ENCODE results near the gene CHPT1. TPM values are rescaled to one million over a fixed set of nuclear protein-coding genes. Genes with fewer than 3 reads are reported as not detected.

CHPT1 gene
- total and polyA plus RNA-seq, 2 donors from 2014 or later = 32.1 to 65.5 TPM

DNA sequence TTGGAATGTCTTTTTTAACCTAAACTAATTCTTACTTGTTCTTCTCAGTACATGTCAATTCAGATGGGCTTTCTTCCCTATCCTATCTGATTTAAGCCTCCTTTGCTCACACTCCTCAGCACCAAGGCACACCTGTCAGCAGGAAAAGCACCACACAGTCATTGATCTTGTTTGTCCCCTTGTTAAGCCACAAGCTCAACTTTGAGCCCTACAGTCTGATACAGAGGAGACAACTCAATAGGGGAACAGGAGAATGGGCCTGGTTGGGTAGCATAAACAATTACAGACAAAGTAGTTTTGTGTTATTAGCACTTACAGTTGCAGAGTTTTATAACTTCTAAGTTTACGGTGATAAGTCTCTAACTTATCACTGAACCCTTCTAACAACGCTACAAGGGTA is 71.3 kb downstream of the CHPT1 start:
- Histone ChIP-seq H3K4me1 (ENCODE audit: control insufficient read depth in 2 of 3, insufficient read depth in 2 of 3, low read depth in 1 of 3, low read length in 3 of 3) (no peaks in the 10 kb centered on the region), H3K9ac (ENCODE audit: low read length in 3 of 3) (no peak overlapping the region), H3K27ac (ENCODE audit: low read depth in 2 of 2, low read length in 2 of 2) (no peak overlapping the region), H3K27me3 (ENCODE audit: control insufficient read depth, insufficient read depth, low read length) (no peaks in the 10 kb centered on the region), H3K36me3 (ENCODE audit: control insufficient read depth in 2 of 3, insufficient read depth in 3 of 3, low read length in 3 of 3) (peaks cover 2 to 14% (median 10%) of the 10 kb centered on the region in 3 donors), H3K4me3 (ENCODE audit: low read length in 3 of 3) (no peak overlapping the region), H3K9me3 (ENCODE audit: control insufficient read depth in 2 of 3, insufficient read depth in 1 of 3, low read length in 3 of 3) (no peaks in the 10 kb centered on the region)
- DNase-seq (no peak), FAIRE-seq (no peak)
- TF ChIP-seq CTCF (IDR thresholded peaks at IDR 0.05; ENCODE audit: borderline replicate concordance, extremely low read depth, insufficient read depth) = no peak
- intact Hi-C loops (cut with DNase I) = no loop called here

- no peak for FAIRE-seq
- DNase-seq = no peak
- H3K27me3 ChIP-seq (ENCODE audit: control insufficient read depth, insufficient read depth, low read length) = no peaks in the 10 kb centered on the region
- H3K9ac ChIP-seq (ENCODE audit: low read length in 3 of 3) = no peak overlapping the region
- H3K27ac ChIP-seq (ENCODE audit: low read depth in 2 of 2, low read length in 2 of 2) = no peak overlapping the region
- H3K4me3 ChIP-seq (ENCODE audit: low read length in 3 of 3) = no peak overlapping the region
- H3K4me1 ChIP-seq (ENCODE audit: control insufficient read depth in 2 of 3, insufficient read depth in 2 of 3, low read depth in 1 of 3, low read length in 3 of 3) = no peaks in the 10 kb centered on the region
- H3K9me3 ChIP-seq (ENCODE audit: control insufficient read depth in 2 of 3, insufficient read depth in 1 of 3, low read length in 3 of 3) = no peaks in the 10 kb centered on the region
- intact Hi-C loops (cut with DNase I) = no loop called here
- peaks cover 2 to 14% (median 10%) of the 10 kb centered on the region in 3 donors for H3K36me3 ChIP-seq (ENCODE audit: control insufficient read depth in 2 of 3, insufficient read depth in 3 of 3, low read length in 3 of 3)
- TF ChIP-seq CTCF (IDR thresholded peaks at IDR 0.05; ENCODE audit: borderline replicate concordance, extremely low read depth, insufficient read depth) = no peak
Observed at GRCh38 chr12:101769865-101770264, 72.4 kb downstream of the CHPT1 start.

DNA sequence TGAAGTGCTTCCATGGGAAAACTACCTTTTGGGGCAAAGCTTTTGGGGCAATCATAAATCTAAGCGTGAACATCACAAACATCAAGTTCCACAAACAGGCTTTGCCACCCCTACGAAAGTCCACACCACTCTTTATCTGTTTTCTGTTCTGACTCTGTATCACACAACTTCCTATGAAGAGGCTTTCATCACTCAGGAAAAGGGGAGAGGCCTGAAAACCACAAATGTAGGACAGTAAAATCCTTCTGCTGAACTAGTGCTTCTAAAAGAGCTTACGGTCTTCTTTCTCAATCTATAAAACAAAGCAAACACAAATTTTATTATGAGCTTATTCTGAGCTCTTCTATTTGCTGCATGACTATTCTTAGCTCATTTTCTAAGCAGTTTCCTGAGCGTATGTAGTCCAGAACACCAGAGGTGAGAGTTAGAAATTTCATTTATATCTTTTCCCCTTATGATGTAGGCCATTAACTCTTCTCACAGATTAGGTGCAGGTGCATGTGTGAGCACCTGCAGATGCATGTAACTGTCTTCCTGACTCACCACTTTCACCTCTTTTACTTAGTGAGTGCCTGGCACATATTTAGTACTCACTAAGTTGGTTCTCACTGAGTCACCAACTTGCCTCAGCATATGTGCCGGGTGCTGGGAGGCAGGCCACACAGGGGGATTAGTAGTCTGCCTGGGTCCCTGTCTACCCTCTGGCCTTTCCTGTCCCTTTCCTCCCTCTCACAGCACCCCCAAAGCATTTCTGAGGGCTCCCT is 74.8 kb downstream of the CHPT1 start:
- DNase-seq (no peak), FAIRE-seq (no peak)
- Histone ChIP-seq H3K9me3 (ENCODE audit: control insufficient read depth in 2 of 3, insufficient read depth in 1 of 3, low read length in 3 of 3) (no peaks in the 10 kb centered on the region), H3K4me3 (ENCODE audit: low read length in 3 of 3) (no peak overlapping the region), H3K27ac (ENCODE audit: low read depth in 2 of 2, low read length in 2 of 2) (no peak overlapping the region), H3K9ac (ENCODE audit: low read length in 3 of 3) (no peak overlapping the region), H3K4me1 (ENCODE audit: control insufficient read depth in 2 of 3, insufficient read depth in 2 of 3, low read depth in 1 of 3, low read length in 3 of 3) (no peaks in the 10 kb centered on the region), H3K27me3 (ENCODE audit: control insufficient read depth, insufficient read depth, low read length) (no peaks in the 10 kb centered on the region), H3K36me3 (ENCODE audit: control insufficient read depth in 2 of 3, insufficient read depth in 3 of 3, low read length in 3 of 3) (peaks cover 2 to 12% (median 9%) of the 10 kb centered on the region in 3 donors)
- intact Hi-C loops (cut with DNase I) = no loop called here
- TF ChIP-seq CTCF (IDR thresholded peaks at IDR 0.05; ENCODE audit: borderline replicate concordance, extremely low read depth, insufficient read depth) = no peak
